DND-41 (cell line): ENCODE data around the gene PANK4.

Source experiments
- CTCF ChIP-seq: IDR thresholded peaks from 2 replicates; pipeline ENCODE4 v1.5.1; 2012; ENCODE audit warnings: borderline replicate concordance, low read length, moderate library complexity, mild to moderate bottlenecking; ENCODE audit not compliant: poor library complexity, severe bottlenecking; ENCODE audit errors: extremely low read depth
- EZH2 ChIP-seq: IDR thresholded peaks from 3 replicates; pipeline ENCODE4 v1.6.1; 2012; ENCODE audit warnings: borderline replicate concordance, low read depth, mild to moderate bottlenecking, moderate library complexity, low read length, inconsistent platforms; ENCODE audit not compliant: severe bottlenecking

DNA sequence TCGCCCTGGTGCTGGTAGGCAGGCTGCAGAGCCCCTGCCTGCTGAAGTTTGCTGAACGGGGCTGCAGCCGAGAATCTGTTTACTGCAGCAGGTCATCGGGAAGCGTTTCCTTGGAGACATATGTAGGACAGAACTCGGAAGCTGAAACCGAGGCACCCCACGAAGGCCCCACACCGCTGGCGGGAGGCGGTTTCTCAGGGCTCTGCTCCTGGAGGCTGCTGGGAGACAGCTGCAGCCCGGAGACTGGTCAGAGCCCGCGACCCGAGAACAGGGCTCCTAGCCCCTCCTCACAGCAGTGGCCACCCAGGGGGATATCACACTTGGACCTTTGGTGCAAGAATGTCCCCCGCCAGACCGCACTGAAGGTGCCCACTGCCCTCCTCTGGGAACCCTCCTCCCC lies 63.0 kb downstream of the PANK4 start:
- TF ChIP-seq CTCF: no peak
- no peak for TF ChIP-seq EZH2
